ENCODE data around the gene HADH. TPM values are rescaled to one million over a fixed set of nuclear protein-coding genes. Genes with fewer than 3 reads are reported as not detected.

Gene HADH
- total and polyA plus RNA-seq, 4 donors = 27.5 to 140 (median 94.3) TPM

GRCh38 chr4:108054025-108054638, 64.4 kb downstream of the HADH start:
- no peak overlapping the region for H3K4me3 ChIP-seq (ENCODE audit: low read depth in 1 of 3, low read length in 3 of 3)
- no peaks in the 10 kb centered on the region for H3K4me1 ChIP-seq (ENCODE audit: control insufficient read depth in 4 of 4, insufficient read depth in 4 of 4, low read length in 3 of 4)
- DNase-seq (ENCODE audit: low spot score) = no peak
- TF ChIP-seq RAD21 (IDR thresholded peaks at IDR 0.05) = no peak
- no peak for TF ChIP-seq FOXA2 (IDR thresholded peaks at IDR 0.05)
- no peaks in the 10 kb centered on the region for H3K27me3 ChIP-seq (ENCODE audit: control insufficient read depth in 4 of 4, insufficient read depth in 4 of 4, low read length in 3 of 4)
- H3K36me3 ChIP-seq (ENCODE audit: control insufficient read depth in 4 of 4, insufficient read depth in 3 of 4, low read depth in 1 of 4, low read length in 3 of 4) = peaks cover 0 to 1% (median 0%) of the 10 kb centered on the region in 4 donors
- 92% methylated on average over 16 of the region's 16 CpGs for WGBS
- no peaks in the 10 kb centered on the region for H3K9me3 ChIP-seq (ENCODE audit: control insufficient read depth in 4 of 4, low read length in 3 of 4)
- no peak overlapping the region for H3K9ac ChIP-seq (ENCODE audit: low read depth in 1 of 2, low read length in 2 of 2)
- no peak overlapping the region for H3K27ac ChIP-seq (ENCODE audit: low read depth in 1 of 2, low read length in 2 of 2)

- Histone ChIP-seq H3K27me3 (ENCODE audit: control insufficient read depth in 4 of 4, insufficient read depth in 4 of 4, low read length in 3 of 4) (no peaks in the 10 kb centered on the region), H3K9me3 (ENCODE audit: control insufficient read depth in 4 of 4, low read length in 3 of 4) (no peaks in the 10 kb centered on the region), H3K4me3 (ENCODE audit: low read depth in 1 of 3, low read length in 3 of 3) (no peak overlapping the region), H3K9ac (ENCODE audit: low read depth in 1 of 2, low read length in 2 of 2) (no peak overlapping the region), H3K27ac (ENCODE audit: low read depth in 1 of 2, low read length in 2 of 2) (no peak overlapping the region), H3K4me1 (ENCODE audit: control insufficient read depth in 4 of 4, insufficient read depth in 4 of 4, low read length in 3 of 4) (no peaks in the 10 kb centered on the region), H3K36me3 (ENCODE audit: control insufficient read depth in 4 of 4, insufficient read depth in 3 of 4, low read depth in 1 of 4, low read length in 3 of 4) (peaks cover 0 to 1% (median 0%) of the 10 kb centered on the region in 4 donors)
- whole genome bisulfite sequencing = 92% methylated on average over 3 of the region's 3 CpGs
- DNase-seq (ENCODE audit: low spot score) = no peak
- no peak for TF ChIP-seq FOXA1 (IDR thresholded peaks at IDR 0.05)
- no peak for TF ChIP-seq MAX (IDR thresholded peaks at IDR 0.05)
- TF ChIP-seq HNF4G (IDR thresholded peaks at IDR 0.05) = no peak
- TF ChIP-seq CTCF (IDR thresholded peaks at IDR 0.05; ENCODE audit: low read depth, low read length, missing input control) = no peak
- TF ChIP-seq NR2F2 (IDR thresholded peaks at IDR 0.05) = no peak
- no peak for TF ChIP-seq REST (IDR thresholded peaks at IDR 0.05)
- TF ChIP-seq RAD21 (IDR thresholded peaks at IDR 0.05) = no peak
- TF ChIP-seq FOXA2 (IDR thresholded peaks at IDR 0.05) = no peak
- TF ChIP-seq TAF1 (conservative IDR thresholded peaks at IDR 0.05) = no peak
- TF ChIP-seq EGR1 (IDR thresholded peaks at IDR 0.05; ENCODE audit: low read depth in 2 of 2) = no peak
- TF ChIP-seq JUND (IDR thresholded peaks at IDR 0.05) = no peak
- no peak for TF ChIP-seq GABPA (IDR thresholded peaks at IDR 0.05 in 1 of 2, conservative IDR thresholded peaks at IDR 0.05 in 1 of 2)
- TF ChIP-seq SP1 (IDR thresholded peaks at IDR 0.05) = no peak
- no peak for TF ChIP-seq ZBTB33 (IDR thresholded peaks at IDR 0.05)
- TF ChIP-seq YY1 (IDR thresholded peaks at IDR 0.05) = no peak
- no peak for TF ChIP-seq HNF4A (conservative IDR thresholded peaks at IDR 0.05)
Measured at GRCh38 chr4:108055787-108056186, 66.1 kb downstream of the HADH start.

Measured in liver (tissue), 9 donors.